SK-N-SH (cell line): ENCODE measurements around the gene CCNY.

ENCODE experiments used
- CHD2 ChIP-seq: fragments of 150-350 bp; IDR thresholded peaks from 2 replicates; pipeline ENCODE4 v1.6.1; 2018; ENCODE audit warnings: low read length; ENCODE audit not compliant: partially characterized antibody
- CTCF ChIP-seq: fragments of 200-600 bp; sonication (generic); IDR thresholded peaks from 2 replicates; pipeline ENCODE4 v1.6.1; 2017; ENCODE audit warnings: antibody characterized with exemption, mild to moderate bottlenecking, moderate library complexity
- ELF1 ChIP-seq: IDR thresholded peaks from 2 replicates; pipeline ENCODE4 v1.4.0; 2012
- EZH2phosphoT487 ChIP-seq: fragments of 200-600 bp; sonication (generic); IDR thresholded peaks from 2 replicates; pipeline ENCODE4 v1.6.1; 2017; ENCODE audit warnings: low read depth, mixed run types, mild to moderate bottlenecking, antibody characterized with exemption, moderate library complexity, borderline replicate concordance
- POLR2AphosphoS5 ChIP-seq: IDR thresholded peaks from 2 replicates; pipeline ENCODE4 v1.6.1; 2012; ENCODE audit warnings: low read depth, low read length
- TAF1 ChIP-seq: IDR thresholded peaks from 2 replicates; pipeline ENCODE4 v1.6.1; 2012; ENCODE audit warnings: low read depth, mild to moderate bottlenecking, low read length, moderate library complexity, borderline replicate concordance
- TF ChIP-seq, protein P1 (sequence below): IDR thresholded peaks from 2 replicates; pipeline ENCODE4 v1.4.0; 2012; ENCODE audit warnings: low read depth
- TF ChIP-seq, protein P2 (sequence below): IDR thresholded peaks from 2 replicates; pipeline ENCODE4; 2012

DNA sequence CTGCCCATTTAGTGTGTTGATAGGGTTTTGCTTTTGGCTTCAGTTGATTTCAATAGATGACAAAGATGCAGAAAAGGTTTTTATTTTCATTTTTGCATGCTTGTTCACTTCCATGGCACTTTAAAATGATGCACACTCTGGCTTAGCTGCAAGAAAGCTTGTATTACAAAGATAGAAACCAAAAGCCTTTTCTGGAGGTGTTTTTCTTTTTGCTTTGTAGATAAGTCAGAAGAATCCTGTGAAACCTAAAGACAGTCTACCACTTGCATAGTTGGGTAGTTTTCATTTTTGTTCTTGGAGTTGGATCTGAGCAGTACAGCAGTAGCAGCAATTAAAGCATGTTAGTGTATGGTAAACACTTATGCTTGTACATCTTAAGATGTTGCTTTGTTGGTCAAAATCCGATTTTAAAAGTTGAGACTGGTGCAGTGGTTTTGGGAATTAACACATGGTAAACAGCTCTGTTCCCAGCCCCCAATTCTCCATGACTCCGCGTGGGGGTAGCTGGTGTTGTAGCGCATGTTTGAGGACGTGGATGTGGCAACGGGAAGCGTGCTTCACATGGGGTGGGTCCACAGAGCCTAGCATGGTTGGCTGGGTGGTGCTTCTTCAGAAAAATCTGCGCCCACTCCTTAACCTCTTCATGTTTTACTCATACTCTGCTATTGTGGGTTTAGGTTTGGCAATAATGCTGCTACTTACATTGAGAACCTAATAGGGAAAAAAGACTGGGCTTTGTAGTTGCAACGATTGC, 19.8 kb downstream of the CCNY start:
- TF ChIP-seq, protein P1, sequence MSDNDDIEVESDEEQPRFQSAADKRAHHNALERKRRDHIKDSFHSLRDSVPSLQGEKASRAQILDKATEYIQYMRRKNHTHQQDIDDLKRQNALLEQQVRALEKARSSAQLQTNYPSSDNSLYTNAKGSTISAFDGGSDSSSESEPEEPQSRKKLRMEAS: no peak
- TF ChIP-seq TAF1 (no peak), CTCF (no peak), ELF1 (no peak), EZH2phosphoT487 (no peak), POLR2AphosphoS5 (no peak), CHD2 (no peak)
- TF ChIP-seq, protein P2, sequence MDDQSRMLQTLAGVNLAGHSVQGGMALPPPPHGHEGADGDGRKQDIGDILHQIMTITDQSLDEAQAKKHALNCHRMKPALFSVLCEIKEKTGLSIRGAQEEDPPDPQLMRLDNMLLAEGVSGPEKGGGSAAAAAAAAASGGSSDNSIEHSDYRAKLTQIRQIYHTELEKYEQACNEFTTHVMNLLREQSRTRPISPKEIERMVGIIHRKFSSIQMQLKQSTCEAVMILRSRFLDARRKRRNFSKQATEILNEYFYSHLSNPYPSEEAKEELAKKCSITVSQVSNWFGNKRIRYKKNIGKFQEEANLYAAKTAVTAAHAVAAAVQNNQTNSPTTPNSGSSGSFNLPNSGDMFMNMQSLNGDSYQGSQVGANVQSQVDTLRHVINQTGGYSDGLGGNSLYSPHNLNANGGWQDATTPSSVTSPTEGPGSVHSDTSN: no peak
